H1 (cell line): ENCODE results near the gene GP1BB. TPM values are rescaled to one million over a fixed set of nuclear protein-coding genes. Genes with fewer than 3 reads are reported as not detected.

Experiments used
- KDM1A ChIP-seq: fragments of 200-600, 300-600 bp; sonication (generic); IDR thresholded peaks from 2 replicates; pipeline ENCODE4 v1.7.1; 2016; ENCODE audit warnings: mild to moderate bottlenecking, low read length, borderline replicate concordance
- POU5F1 ChIP-seq: IDR thresholded peaks from 2 replicates; pipeline ENCODE4 v1.6.1; 2011; ENCODE audit warnings: low read depth, mild to moderate bottlenecking, low read length, moderate library complexity
- SUZ12 ChIP-seq: fragments of 200-600 bp; sonication (generic); IDR thresholded peaks from 2 replicates; pipeline ENCODE4 v1.6.1; 2012; ENCODE audit warnings: mild to moderate bottlenecking, inconsistent platforms, low read length, moderate library complexity, mixed read lengths
- polyA plus RNA-seq, 7 experiments: library from polyadenylated mRNA; depleted of rRNA in 3 of 7; stranded (reverse) in 5 of 7; unstranded in 2 of 7; fragments of >200 nt in 5 of 7; fragments of 200-250 nt in 2 of 7; gene quantifications; 1 replicate in 5 of 7; 2 replicates in 1 of 7; 4 replicates in 1 of 7; pipeline versions ENCODE4 v1.2.1 to v1.2.3, GENCODE V29; 2011 to 2013; ENCODE audit warnings: missing spikeins in 2 of 7, mixed read lengths in 2 of 7
- total RNA-seq: library from RNA; stranded (reverse); fragmentation: NEBNext Ultra II Directional; extraction: Animal tissue kit (Norgen Biotek cat#: 25700); gene quantifications from 2 replicates; pipeline ENCODE4 v1.2.1, GENCODE V29; 2021

Gene GP1BB
- total and polyA plus RNA-seq, 2 of the 8 experiments (the other 6 are each of a cell fraction or from before 2014, with no cell fraction given), result 0.36 TPM; not detected in 1

DNA sequence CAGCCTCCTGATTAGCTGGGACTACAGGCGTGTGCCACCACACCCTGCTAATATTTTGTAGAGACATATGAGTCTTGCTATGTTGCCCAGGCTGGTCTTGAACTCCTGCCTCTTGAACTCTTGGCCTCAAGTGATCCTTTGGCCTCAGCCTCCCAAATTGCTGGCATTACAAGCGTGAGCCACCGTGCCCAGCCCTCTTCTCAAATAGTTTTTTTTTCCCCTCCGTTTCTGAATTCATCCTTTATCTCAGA is 49.0 kb downstream of the GP1BB start (continued):
- no peak for TF ChIP-seq KDM1A
- no peak for TF ChIP-seq SUZ12
- TF ChIP-seq POU5F1, result no peak
